PC-9 (cell line): Measurements from ENCODE around the gene TMEM198. TPM values are rescaled to one million over a fixed set of nuclear protein-coding genes. Genes with fewer than 3 reads are reported as not detected.

Experiments used
- BruUV-seq: library from RNA; stranded (reverse); fragments of 400-500 nt; replicated peaks from 2 replicates; lab custom pipeline; 2021; lab: Mats Ljungman, UMichigan
- CTCF ChIA-PET: fragments of 300-600 bp; sonication (Branson Sonifier 250); formaldehyde crosslinking; loops from one replicate; lab custom pipeline; 2022; ENCODE audit warnings: antibody characterized with exemption; lab: Charles Lee
- POLR2A ChIA-PET: fragments of 300-600 bp; sonication (Branson Sonifier 250); formaldehyde crosslinking; loops from one replicate; lab custom pipeline; 2022; ENCODE audit warnings: antibody characterized with exemption; ENCODE audit not compliant: unreplicated experiment; lab: Charles Lee
- DNase-seq, 2 experiments: peaks; one replicate each; pipeline versions ENCODE4 v3.0.0 to v3.0.0-alpha.2; 2015 to 2022; ENCODE audit warnings: mixed read lengths in 1 of 2
- H2AFZ ChIP-seq: fragments of 200-600 bp; sonication (generic); 2 replicates; pipeline ENCODE4 v1.8.1; 2017; ENCODE audit warnings: antibody characterized with exemption
- H3F3A ChIP-seq: fragments of 200-600 bp; sonication (generic); 2 replicates; pipeline ENCODE4 v1.8.1; 2017; ENCODE audit warnings: antibody characterized with exemption, mild to moderate bottlenecking, low read depth; ENCODE audit not compliant: insufficient read depth
- H3K27ac ChIP-seq: fragments of 200-600 bp; sonication (generic); 2 replicates; pipeline ENCODE4 v1.6.1; 2016; ENCODE audit warnings: mixed run types
- H3K27me3 ChIP-seq: fragments of 200-600 bp; sonication (generic); 2 replicates; pipeline ENCODE4 v1.6.1; 2016; ENCODE audit warnings: low read depth, mixed run types; ENCODE audit not compliant: insufficient read depth
- H3K36me3 ChIP-seq: fragments of 200-600 bp; sonication (generic); 2 replicates; pipeline ENCODE4 v1.6.1; 2016; ENCODE audit warnings: low read depth, mixed run types
- H3K4me1 ChIP-seq: fragments of 200-600 bp; sonication (generic); replicated peaks from 2 replicates; pipeline ENCODE4 v1.6.1; 2016; ENCODE audit warnings: mixed run types; ENCODE audit not compliant: insufficient read depth
- H3K4me2 ChIP-seq: fragments of 200-600 bp; sonication (generic); 2 replicates; pipeline ENCODE4 v1.6.1; 2017; ENCODE audit warnings: mixed run types
- H3K4me3 ChIP-seq: fragments of 200-600 bp; sonication (generic); 2 replicates; pipeline ENCODE4 v1.6.1; 2016; ENCODE audit warnings: mixed run types
- H3K79me2 ChIP-seq: fragments of 200-600 bp; sonication (generic); 2 replicates; pipeline ENCODE4 v1.6.1; 2017; ENCODE audit warnings: low read depth, mixed run types
- H3K9me2 ChIP-seq: fragments of 200-600 bp; sonication (generic); 2 replicates; pipeline ENCODE4 v1.8.1; 2017; ENCODE audit warnings: mild to moderate bottlenecking; ENCODE audit not compliant: insufficient read depth
- H3K9me3 ChIP-seq: fragments of 200-600 bp; sonication (generic); 2 replicates; pipeline ENCODE4 v1.8.1; 2016; ENCODE audit warnings: low read depth; ENCODE audit not compliant: insufficient read depth
- H4K20me1 ChIP-seq: fragments of 200-600 bp; sonication (generic); 2 replicates; pipeline ENCODE4 v1.8.1; 2017; ENCODE audit not compliant: insufficient read depth
- EZH2 ChIP-seq: fragments of 200-600 bp; sonication (generic); IDR thresholded peaks from 2 replicates; pipeline ENCODE4 v1.8.0; 2017; ENCODE audit warnings: antibody characterized with exemption, low read depth
- intact Hi-C: fragments of 100-400 bp; cut with micrococcal nuclease; formaldehyde crosslinking; loops from one replicate; pipeline ENCODE4 v1.10.0; 2022; ENCODE audit not compliant: unreplicated experiment
- total RNA-seq: library from RNA; stranded (reverse); gene quantifications from 2 replicates; pipeline ENCODE4 v1.2.3, GENCODE V29; 2021
- TF ChIP-seq, protein P1 (sequence below): fragments of 200-600 bp; sonication (generic); conservative IDR thresholded peaks from 2 replicates; pipeline ENCODE4 v1.6.1; 2017; ENCODE audit warnings: mixed run types, antibody characterized with exemption, mild to moderate bottlenecking, moderate library complexity

TMEM198 gene
- total RNA-seq, 1 experiment from 2014 or later, result 3.6 TPM

DNA sequence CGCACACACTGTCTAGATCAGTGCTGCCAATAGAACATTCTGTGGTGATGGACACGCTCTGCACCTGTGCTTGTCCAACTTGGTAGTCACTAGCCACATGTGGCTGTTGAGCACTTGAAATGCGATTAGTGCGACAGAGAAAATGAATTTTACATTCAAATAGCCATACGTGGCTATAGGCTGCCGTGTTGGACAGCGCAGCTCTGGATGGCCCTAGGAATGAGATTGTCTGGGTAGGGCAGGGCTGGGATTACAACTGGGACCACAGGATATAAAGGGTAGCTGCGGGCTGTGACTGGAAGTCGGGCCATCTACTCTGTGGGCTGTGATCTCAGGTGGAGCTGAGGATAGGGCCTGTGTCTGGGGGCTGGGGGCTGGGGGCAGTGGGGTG is 24.3 kb upstream of the TMEM198 start:
- H3K9me2 ChIP-seq, result no peaks in the 10 kb centered on the region
- H2AFZ ChIP-seq, result no peak overlapping the region
- TF ChIP-seq, protein P1, sequence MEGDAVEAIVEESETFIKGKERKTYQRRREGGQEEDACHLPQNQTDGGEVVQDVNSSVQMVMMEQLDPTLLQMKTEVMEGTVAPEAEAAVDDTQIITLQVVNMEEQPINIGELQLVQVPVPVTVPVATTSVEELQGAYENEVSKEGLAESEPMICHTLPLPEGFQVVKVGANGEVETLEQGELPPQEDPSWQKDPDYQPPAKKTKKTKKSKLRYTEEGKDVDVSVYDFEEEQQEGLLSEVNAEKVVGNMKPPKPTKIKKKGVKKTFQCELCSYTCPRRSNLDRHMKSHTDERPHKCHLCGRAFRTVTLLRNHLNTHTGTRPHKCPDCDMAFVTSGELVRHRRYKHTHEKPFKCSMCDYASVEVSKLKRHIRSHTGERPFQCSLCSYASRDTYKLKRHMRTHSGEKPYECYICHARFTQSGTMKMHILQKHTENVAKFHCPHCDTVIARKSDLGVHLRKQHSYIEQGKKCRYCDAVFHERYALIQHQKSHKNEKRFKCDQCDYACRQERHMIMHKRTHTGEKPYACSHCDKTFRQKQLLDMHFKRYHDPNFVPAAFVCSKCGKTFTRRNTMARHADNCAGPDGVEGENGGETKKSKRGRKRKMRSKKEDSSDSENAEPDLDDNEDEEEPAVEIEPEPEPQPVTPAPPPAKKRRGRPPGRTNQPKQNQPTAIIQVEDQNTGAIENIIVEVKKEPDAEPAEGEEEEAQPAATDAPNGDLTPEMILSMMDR, result no peak
- TF ChIP-seq EZH2, result no peak
- no peaks in the 10 kb centered on the region for H3K79me2 ChIP-seq
- no peak overlapping the region for H3K4me3 ChIP-seq
- H3K27ac ChIP-seq, result no peak overlapping the region
- POLR2A ChIA-PET, result no interaction called here
- H4K20me1 ChIP-seq, result no peaks in the 10 kb centered on the region
- no TSS peak for BruUV-seq
- peaks cover 15% of the 10 kb centered on the region for H3K4me1 ChIP-seq
- H3F3A ChIP-seq, result peaks cover 6% of the 10 kb centered on the region; the same call in 1 of the 2 replicates
- intact Hi-C loops, result no loop called here
- peaks cover 39% of the 10 kb centered on the region for H3K27me3 ChIP-seq
- H3K4me2 ChIP-seq, result no peak overlapping the region
- DNase-seq, result no peak
- no peaks in the 10 kb centered on the region for H3K36me3 ChIP-seq
- no peaks in the 10 kb centered on the region for H3K9me3 ChIP-seq
- CTCF ChIA-PET, result no interaction called here

DNA sequence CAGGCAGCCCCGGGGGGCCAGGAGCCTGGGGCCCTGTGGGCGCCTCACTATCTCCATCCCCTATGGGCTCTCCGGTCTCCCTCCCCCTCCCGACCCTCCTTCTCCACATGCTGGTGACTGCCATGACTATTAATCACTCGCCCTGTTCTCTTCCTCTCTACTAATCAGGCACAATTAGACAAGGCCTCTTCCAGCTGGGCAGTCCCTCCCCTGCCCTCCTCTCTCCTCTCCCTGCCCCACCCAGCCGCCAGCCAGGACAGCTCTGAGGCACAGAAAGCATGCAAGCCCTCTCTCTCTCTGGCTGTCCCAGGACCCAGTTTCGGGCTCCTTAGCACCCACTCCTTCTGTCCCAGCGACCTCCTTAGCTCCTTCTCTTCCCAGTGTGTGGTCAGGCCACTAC is 23.7 kb upstream of the TMEM198 start:
- no peaks in the 10 kb centered on the region for H3K9me2 ChIP-seq
- no peaks in the 10 kb centered on the region for H3K79me2 ChIP-seq
- BruUV-seq, result no TSS peak
- H2AFZ ChIP-seq, result no peak overlapping the region
- TF ChIP-seq EZH2, result no peak
- TF ChIP-seq, protein P1, result no peak
- H3K27ac ChIP-seq, result no peak overlapping the region
- H4K20me1 ChIP-seq, result no peaks in the 10 kb centered on the region
- no peak for DNase-seq
- no peak overlapping the region for H3K4me2 ChIP-seq
- intact Hi-C loops, result loop anchor here (5.0 kb wide), 1 partner anchor 63 kb away; no protein-coding TSS in a partner anchor
- H3K4me3 ChIP-seq, result no peak overlapping the region
- H3K36me3 ChIP-seq, result no peaks in the 10 kb centered on the region
- H3K4me1 ChIP-seq, result peaks cover 15% of the 10 kb centered on the region
- peaks cover 6% of the 10 kb centered on the region; the same call in 1 of the 2 replicates for H3F3A ChIP-seq
- H3K9me3 ChIP-seq, result no peaks in the 10 kb centered on the region
- ChIA-PET CTCF (interaction anchor here (0.6 to 1.5 kb wide), 7 partner anchors 10 to 579 kb away, joined by 3 to 6 read pairs (median 4); partner anchors contain the start of gene GMPPA), POLR2A (interaction anchor here (0.6 to 0.7 kb wide), 3 partner anchors 23 to 77 kb away, joined by 3 to 6 read pairs (median 4); no protein-coding TSS in a partner anchor)
- peaks cover 36% of the 10 kb centered on the region for H3K27me3 ChIP-seq

DNA sequence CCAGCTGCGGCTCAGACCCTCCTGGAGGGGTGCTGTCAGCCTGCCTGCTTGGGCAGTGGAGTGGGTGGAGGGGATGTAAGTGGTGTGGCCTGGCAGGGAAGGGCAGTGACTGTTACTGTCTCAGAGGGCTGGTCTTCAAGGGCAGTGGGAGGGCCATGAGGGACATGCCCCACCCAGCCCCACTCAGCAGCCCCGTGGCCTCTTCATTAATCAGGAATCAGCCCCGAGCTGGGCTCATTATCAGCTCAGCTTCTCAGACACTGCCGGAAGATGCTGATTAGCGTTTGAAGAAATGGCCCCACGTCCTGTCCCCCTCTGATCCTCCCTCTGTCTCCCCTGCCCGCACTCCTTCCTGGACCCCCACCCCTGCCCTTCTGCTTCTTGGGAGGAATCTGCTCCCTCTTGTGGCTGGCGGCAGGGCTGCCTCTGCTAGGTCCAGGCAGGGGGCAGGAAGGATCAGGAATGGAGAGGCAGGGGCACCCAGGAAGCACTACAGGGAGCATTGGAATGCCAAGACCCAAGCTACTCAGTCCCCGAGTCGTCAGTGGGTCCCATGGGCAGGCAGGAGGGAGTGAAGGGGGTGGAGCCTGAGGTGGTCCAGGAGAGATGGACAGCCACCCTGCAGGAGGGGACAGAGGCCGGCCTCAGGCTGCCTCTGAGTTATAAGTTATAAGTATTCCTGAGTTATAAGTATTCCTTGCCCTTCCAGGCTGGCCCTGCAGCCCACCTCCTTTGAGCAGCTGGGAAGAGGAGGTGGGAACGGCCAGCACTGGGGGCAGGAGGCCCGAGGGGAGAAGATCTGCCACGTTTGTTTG is 22.6 kb upstream of the TMEM198 start:
- H3K27me3 ChIP-seq, result peaks cover 24% of the 10 kb centered on the region
- no peaks in the 10 kb centered on the region for H3K9me2 ChIP-seq
- CTCF ChIA-PET, result interaction anchor here (0.5 to 1.5 kb wide), 11 partner anchors 11 to 119 kb away, joined by 3 to 9 read pairs (median 3); no protein-coding TSS in a partner anchor
- H3K4me1 ChIP-seq, result peaks cover 15% of the 10 kb centered on the region
- no peak overlapping the region for H2AFZ ChIP-seq
- no peak overlapping the region for H3K27ac ChIP-seq
- peak overlapping the region; percentile 60 for H3K4me2 ChIP-seq
- H3K36me3 ChIP-seq, result no peaks in the 10 kb centered on the region
- H3F3A ChIP-seq, result peaks cover 6% of the 10 kb centered on the region; the same call in 1 of the 2 replicates
- POLR2A ChIA-PET, result interaction anchor here (0.6 to 1.2 kb wide), 4 partner anchors 10 to 133 kb away, joined by 3 to 6 read pairs (median 4); no protein-coding TSS in a partner anchor
- no peaks in the 10 kb centered on the region for H3K79me2 ChIP-seq
- intact Hi-C loops, result loop anchor here (1.0 to 5.0 kb wide), 2 partner anchors 23 to 64 kb away; partner anchors contain the start of gene GMPPA
- H3K4me3 ChIP-seq, result peak overlapping the region; percentile 11; the same call in 1 of the 2 replicates
- DNase-seq, result peak in 1 of 2 experiments; percentile 64
- no peaks in the 10 kb centered on the region for H4K20me1 ChIP-seq
- TF ChIP-seq EZH2, result no peak
- TF ChIP-seq, protein P1, result peak; percentile 81
- no peaks in the 10 kb centered on the region for H3K9me3 ChIP-seq
- BruUV-seq, result no TSS peak
